CD4-positive, alpha-beta memory T cell (primary cell): Measurements from ENCODE around the gene ADGRB3. TPM values are rescaled to one million over a fixed set of nuclear protein-coding genes. Genes with fewer than 3 reads are reported as not detected.

Source experiments
- CTCF ChIA-PET: fragments of 350-600 bp; sonication (Branson Sonifier 250); formaldehyde crosslinking; loops from one replicate; lab custom pipeline; 2021; ENCODE audit warnings: inconsistent platforms; ENCODE audit not compliant: partially characterized antibody; lab: Charles Lee
- POLR2A ChIA-PET: fragments of 350-600 bp; sonication (Branson Sonifier 250); formaldehyde crosslinking; loops from one replicate; lab custom pipeline; 2021; ENCODE audit not compliant: partially characterized antibody; lab: Charles Lee
- DNase-seq, 5 donors: peaks; one replicate each; pipeline versions ENCODE4 v3.0.0 to v3.0.0-alpha.2; 2020 to 2022; ENCODE audit warnings: mixed read lengths in 1 of 5
- H3K27ac ChIP-seq: one replicate; pipeline ENCODE4 v1.7.0; 2013; ENCODE audit warnings: low read depth, low read length
- H3K27me3 ChIP-seq: 2 replicates; pipeline ENCODE4 v1.7.0; 2013; ENCODE audit warnings: mild to moderate bottlenecking, low read length, moderate library complexity; ENCODE audit not compliant: insufficient read depth
- H3K36me3 ChIP-seq: 2 replicates; pipeline ENCODE4 v1.7.0; 2013; ENCODE audit warnings: mild to moderate bottlenecking, low read length, moderate library complexity; ENCODE audit not compliant: insufficient read depth
- H3K4me1 ChIP-seq: 2 replicates; pipeline ENCODE4 v1.7.0; 2013; ENCODE audit warnings: mild to moderate bottlenecking, low read length, moderate library complexity; ENCODE audit not compliant: insufficient read depth
- H3K4me3 ChIP-seq, 2 donors: one replicate each; pipeline ENCODE4 v1.7.0; 2013; ENCODE audit warnings: low read length in 2 of 2, mild to moderate bottlenecking in 1 of 2
- H3K9me3 ChIP-seq, 2 donors: one replicate each; pipeline ENCODE4 v1.7.0; 2013; ENCODE audit warnings: low read length in 2 of 2, control low read depth in 1 of 2; ENCODE audit not compliant: control insufficient read depth in 1 of 2
- H3K27ac Mint-ChIP-seq, 7 donors: one replicate each; pipeline ENCODE4 v1.8.0; 2020 to 2021; ENCODE audit warnings: mixed read lengths in 7 of 7, mild to moderate bottlenecking in 6 of 7, inconsistent platforms in 3 of 7, moderate library complexity in 3 of 7
- H3K27me3 Mint-ChIP-seq, 2 donors: one replicate each; pipeline ENCODE4 v1.8.0; 2020 to 2021; ENCODE audit warnings: mixed read lengths in 2 of 2
- H3K36me3 Mint-ChIP-seq, 2 donors: one replicate each; pipeline ENCODE4 v1.8.0; 2020 to 2021; ENCODE audit warnings: mixed read lengths in 2 of 2, inconsistent platforms in 1 of 2, mild to moderate bottlenecking in 1 of 2
- H3K4me1 Mint-ChIP-seq, 4 donors: one replicate each; pipeline ENCODE4 v1.8.0; 2020 to 2021; ENCODE audit warnings: mixed read lengths in 4 of 4, mild to moderate bottlenecking in 1 of 4
- H3K4me3 Mint-ChIP-seq, 8 donors: one replicate each; pipeline ENCODE4 v1.8.0; 2020 to 2021; ENCODE audit warnings: mixed read lengths in 8 of 8, mild to moderate bottlenecking in 7 of 8, moderate library complexity in 6 of 8, inconsistent platforms in 3 of 8
- H3K9me3 Mint-ChIP-seq, 8 donors: one replicate each; pipeline ENCODE4 v1.8.0; 2020 to 2021; ENCODE audit warnings: mixed read lengths in 8 of 8, mild to moderate bottlenecking in 5 of 8, inconsistent platforms in 3 of 8, moderate library complexity in 1 of 8
- intact Hi-C: fragments of 100-400 bp; cut with micrococcal nuclease; formaldehyde crosslinking; loops from one replicate; pipeline ENCODE4 v1.15.1; 2023
- polyA plus RNA-seq, 2 donors: library from polyadenylated mRNA; unstranded; fragments of 300-500 nt; fragmentation: Illumina TruSeq; gene quantifications; one replicate each; pipeline ENCODE4 v1.2.3, GENCODE V29; 2021
- total RNA-seq, 2 experiments: library from RNA; stranded (reverse); gene quantifications; one replicate each; pipeline ENCODE4 v1.2.3, GENCODE V29; 2021

Gene ADGRB3
- total and polyA plus RNA-seq, 4 experiments from 2014 or later, result not detected

GRCh38 chr6:69179681-69180080, 544.6 kb downstream of the ADGRB3 start:
- CTCF ChIA-PET, result no interaction called here
- Histone ChIP-seq H3K4me3 (no peak overlapping the region), H3K9me3 (no peaks in the 10 kb centered on the region), H3K27me3 (no peaks in the 10 kb centered on the region), H3K27ac (no peak overlapping the region), H3K4me1 (no peaks in the 10 kb centered on the region), H3K36me3 (no peaks in the 10 kb centered on the region)
- intact Hi-C loops, result no loop called here
- Mint-ChIP-seq H3K4me1 (no peaks in the 10 kb centered on the region), H3K27me3 (no peaks in the 10 kb centered on the region), H3K9me3 (peaks cover 0 to 12% (median 4%) of the 10 kb centered on the region in 8 donors), H3K36me3 (no peaks in the 10 kb centered on the region), H3K4me3 (no peak overlapping the region), H3K27ac (no peak overlapping the region)
- POLR2A ChIA-PET, result no interaction called here
- DNase-seq, result no peak

GRCh38 chr6:69180361-69181067, 545.4 kb downstream of the ADGRB3 start:
- Mint-ChIP-seq H3K27me3 (no peaks in the 10 kb centered on the region), H3K4me1 (no peaks in the 10 kb centered on the region), H3K4me3 (no peak overlapping the region), H3K36me3 (no peaks in the 10 kb centered on the region), H3K9me3 (peaks cover 0 to 12% (median 4%) of the 10 kb centered on the region in 8 donors), H3K27ac (no peak overlapping the region)
- ChIA-PET CTCF (no interaction called here), POLR2A (no interaction called here)
- Histone ChIP-seq H3K27ac (no peak overlapping the region), H3K4me1 (no peaks in the 10 kb centered on the region), H3K9me3 (no peaks in the 10 kb centered on the region), H3K27me3 (no peaks in the 10 kb centered on the region), H3K36me3 (no peaks in the 10 kb centered on the region), H3K4me3 (no peak overlapping the region)
- intact Hi-C loops, result no loop called here
- no peak for DNase-seq

GRCh38 chr6:69181964-69182363, 546.9 kb downstream of the ADGRB3 start:
- no peaks in the 10 kb centered on the region for H3K27me3 Mint-ChIP-seq
- no peak for DNase-seq
- Histone ChIP-seq H3K27me3 (no peaks in the 10 kb centered on the region), H3K4me3 (no peak overlapping the region), H3K9me3 (no peaks in the 10 kb centered on the region), H3K27ac (no peak overlapping the region), H3K36me3 (no peaks in the 10 kb centered on the region), H3K4me1 (no peaks in the 10 kb centered on the region)
- no peak overlapping the region for H3K4me3 Mint-ChIP-seq
- no peaks in the 10 kb centered on the region for H3K36me3 Mint-ChIP-seq
- no peak overlapping the region for H3K27ac Mint-ChIP-seq
- CTCF ChIA-PET, result no interaction called here
- H3K4me1 Mint-ChIP-seq, result no peaks in the 10 kb centered on the region
- intact Hi-C loops, result no loop called here
- peaks cover 0 to 12% (median 3%) of the 10 kb centered on the region in 8 donors for H3K9me3 Mint-ChIP-seq
- POLR2A ChIA-PET, result no interaction called here

GRCh38 chr6:69185276-69185675, 550.2 kb downstream of the ADGRB3 start:
- H3K27ac ChIP-seq, result no peak overlapping the region
- H3K9me3 ChIP-seq, result no peaks in the 10 kb centered on the region
- Mint-ChIP-seq H3K27me3 (no peaks in the 10 kb centered on the region), H3K9me3 (peaks cover 0 to under 1% (median 0%) of the 10 kb centered on the region in 8 donors), H3K4me1 (no peaks in the 10 kb centered on the region), H3K36me3 (no peaks in the 10 kb centered on the region), H3K27ac (no peak overlapping the region), H3K4me3 (no peak overlapping the region)
- intact Hi-C loops, result no loop called here
- CTCF ChIA-PET, result no interaction called here
- no peaks in the 10 kb centered on the region for H3K27me3 ChIP-seq
- H3K4me3 ChIP-seq, result no peak overlapping the region
- H3K36me3 ChIP-seq, result no peaks in the 10 kb centered on the region
- no peak for DNase-seq
- POLR2A ChIA-PET, result no interaction called here
- no peaks in the 10 kb centered on the region for H3K4me1 ChIP-seq

DNA sequence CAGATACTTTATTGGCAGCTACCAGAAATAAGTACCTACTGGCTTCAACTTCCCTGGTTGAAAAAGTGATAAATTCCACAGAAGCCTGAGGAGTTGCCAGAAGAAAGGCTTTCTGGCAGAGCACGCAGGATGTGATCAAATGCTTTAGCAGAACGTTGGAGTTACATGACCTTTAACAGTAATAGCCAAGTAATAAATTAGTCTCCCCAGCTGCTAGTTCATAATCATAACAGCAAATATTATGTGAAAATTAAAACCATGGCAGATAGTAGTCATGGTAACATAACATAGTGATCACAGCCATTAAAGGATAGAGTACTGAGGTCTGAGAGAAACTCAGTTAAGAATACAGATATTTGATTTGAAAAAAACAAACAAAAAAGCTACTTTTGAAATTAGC, 567.7 kb downstream of the ADGRB3 start:
- Mint-ChIP-seq H3K4me1 (no peaks in the 10 kb centered on the region), H3K27me3 (no peaks in the 10 kb centered on the region), H3K27ac (no peak overlapping the region), H3K4me3 (no peak overlapping the region), H3K36me3 (no peaks in the 10 kb centered on the region), H3K9me3 (peaks cover 0 to 5% (median 0%) of the 10 kb centered on the region in 8 donors)
- H3K4me3 ChIP-seq, result no peak overlapping the region
- no peak for DNase-seq
- intact Hi-C loops, result no loop called here
- H3K4me1 ChIP-seq, result no peaks in the 10 kb centered on the region
- H3K27me3 ChIP-seq, result no peaks in the 10 kb centered on the region
- H3K27ac ChIP-seq, result no peak overlapping the region
- no peaks in the 10 kb centered on the region for H3K9me3 ChIP-seq
- POLR2A ChIA-PET, result no interaction called here
- CTCF ChIA-PET, result no interaction called here
- no peaks in the 10 kb centered on the region for H3K36me3 ChIP-seq

GRCh38 chr6:69216127-69216526, 581.0 kb downstream of the ADGRB3 start:
- no peak overlapping the region for H3K4me3 Mint-ChIP-seq
- Histone ChIP-seq H3K36me3 (no peaks in the 10 kb centered on the region), H3K9me3 (no peaks in the 10 kb centered on the region), H3K27ac (no peak overlapping the region), H3K4me3 (no peak overlapping the region), H3K27me3 (no peaks in the 10 kb centered on the region), H3K4me1 (no peaks in the 10 kb centered on the region)
- intact Hi-C loops, result no loop called here
- ChIA-PET POLR2A (no interaction called here), CTCF (no interaction called here)
- no peaks in the 10 kb centered on the region for H3K27me3 Mint-ChIP-seq
- DNase-seq, result no peak
- H3K27ac Mint-ChIP-seq, result no peak overlapping the region
- H3K4me1 Mint-ChIP-seq, result no peaks in the 10 kb centered on the region
- no peaks in the 10 kb centered on the region for H3K36me3 Mint-ChIP-seq
- peaks cover 0 to 2% (median 0%) of the 10 kb centered on the region in 8 donors for H3K9me3 Mint-ChIP-seq

- no peak overlapping the region for H3K27ac Mint-ChIP-seq
- Histone ChIP-seq H3K4me3 (no peak overlapping the region), H3K9me3 (no peaks in the 10 kb centered on the region), H3K36me3 (no peaks in the 10 kb centered on the region), H3K27me3 (no peaks in the 10 kb centered on the region), H3K4me1 (no peaks in the 10 kb centered on the region), H3K27ac (no peak overlapping the region)
- ChIA-PET POLR2A (no interaction called here), CTCF (no interaction called here)
- H3K27me3 Mint-ChIP-seq, result no peaks in the 10 kb centered on the region
- DNase-seq, result no peak
- no peaks in the 10 kb centered on the region for H3K36me3 Mint-ChIP-seq
- intact Hi-C loops, result no loop called here
- peaks cover 0 to 2% (median 0%) of the 10 kb centered on the region in 8 donors for H3K9me3 Mint-ChIP-seq
- H3K4me3 Mint-ChIP-seq, result no peak overlapping the region
- H3K4me1 Mint-ChIP-seq, result no peaks in the 10 kb centered on the region
Measured at GRCh38 chr6:69217343-69217742, 582.3 kb downstream of the ADGRB3 start.
